Mesenchymal stem cell (in vitro differentiated cells and primary cell): ENCODE data around the gene PLCB1.

Experiments
- DNase-seq: peaks from one replicate; pipeline ENCODE4 v3.0.0-alpha.2; 2013
- H2AFZ ChIP-seq: one replicate; pipeline ENCODE4 v1.6.1; 2013; ENCODE audit warnings: low read depth, mild to moderate bottlenecking, control low read depth, inconsistent platforms, low read length, moderate library complexity
- H2AK5ac ChIP-seq: 2 replicates; pipeline ENCODE4 v1.6.1; 2013; ENCODE audit warnings: low read length, moderate library complexity, mild to moderate bottlenecking, inconsistent platforms; ENCODE audit not compliant: severe bottlenecking
- H2BK120ac ChIP-seq: one replicate; pipeline ENCODE4 v1.6.1; 2013; ENCODE audit warnings: low read depth, mild to moderate bottlenecking, inconsistent platforms, low read length, moderate library complexity
- H2BK12ac ChIP-seq, 2 experiments: one replicate each; pipeline ENCODE4 v1.6.1; 2013; ENCODE audit warnings: inconsistent platforms in 2 of 2, low read length in 2 of 2, mild to moderate bottlenecking in 2 of 2, moderate library complexity in 2 of 2, control low read depth in 1 of 2
- H2BK15ac ChIP-seq: one replicate; pipeline ENCODE4 v1.6.1; 2013; ENCODE audit warnings: mild to moderate bottlenecking, low read depth, inconsistent platforms; ENCODE audit not compliant: poor library complexity, severe bottlenecking
- H2BK5ac ChIP-seq: 2 replicates; pipeline ENCODE4 v1.6.1; 2013; ENCODE audit warnings: low read depth, mild to moderate bottlenecking, low read length, control low read depth, inconsistent platforms; ENCODE audit not compliant: poor library complexity, severe bottlenecking
- H3K14ac ChIP-seq, 2 experiments: one replicate each; pipeline ENCODE4 v1.6.1; 2013; ENCODE audit warnings: inconsistent platforms in 2 of 2, low read length in 2 of 2, control low read depth in 1 of 2, mild to moderate bottlenecking in 1 of 2, moderate library complexity in 1 of 2
- H3K18ac ChIP-seq, 2 experiments: one replicate each; pipeline ENCODE4 v1.6.1; 2013; ENCODE audit warnings: inconsistent platforms in 2 of 2, low read length in 2 of 2, control low read depth in 1 of 2, low read depth in 1 of 2, mild to moderate bottlenecking in 1 of 2
- H3K23ac ChIP-seq, 2 experiments: one replicate each; pipeline ENCODE4 v1.6.1; 2013; ENCODE audit warnings: inconsistent platforms in 2 of 2, low read length in 2 of 2, mild to moderate bottlenecking in 2 of 2, moderate library complexity in 2 of 2, control low read depth in 1 of 2
- H3K27ac ChIP-seq: 2 replicates; pipeline ENCODE4 v1.5.1; 2013; ENCODE audit warnings: mild to moderate bottlenecking, moderate library complexity, low read length, control low read depth, inconsistent platforms; ENCODE audit not compliant: poor library complexity, severe bottlenecking
- H3K27me3 ChIP-seq, 2 experiments: 2 replicates each; pipeline versions ENCODE4 v1.6.1 to v1.7.0; 2013; ENCODE audit warnings: low read length in 2 of 2, mild to moderate bottlenecking in 2 of 2, moderate library complexity in 2 of 2, control low read depth in 1 of 2, inconsistent platforms in 1 of 2; ENCODE audit not compliant: control insufficient read depth in 1 of 2, insufficient read depth in 1 of 2
- H3K36me3 ChIP-seq, 2 experiments: 2 replicates each; pipeline versions ENCODE4 v1.6.1 to v1.7.0; 2013; ENCODE audit warnings: low read length in 2 of 2, control low read depth in 1 of 2, inconsistent platforms in 1 of 2, low read depth in 1 of 2, mild to moderate bottlenecking in 1 of 2; ENCODE audit not compliant: insufficient read depth in 2 of 2, control insufficient read depth in 1 of 2
- H3K4ac ChIP-seq, 2 experiments: one replicate each; pipeline ENCODE4 v1.6.1; 2013; ENCODE audit warnings: inconsistent platforms in 2 of 2, low read length in 2 of 2, mild to moderate bottlenecking in 2 of 2, moderate library complexity in 2 of 2, control low read depth in 1 of 2, low read depth in 1 of 2
- H3K4me1 ChIP-seq: 2 replicates; pipeline ENCODE4 v1.6.1; 2013; ENCODE audit warnings: low read depth, low read length, control low read depth; ENCODE audit not compliant: control insufficient read depth, insufficient read depth
- H3K4me2 ChIP-seq: 2 replicates; pipeline ENCODE4 v1.6.1; 2013; ENCODE audit warnings: low read length, mild to moderate bottlenecking, inconsistent platforms; ENCODE audit not compliant: poor library complexity, severe bottlenecking
- H3K4me3 ChIP-seq, 2 experiments: 2 replicates each; pipeline versions ENCODE4 v1.5.1 to v1.7.0; 2013; ENCODE audit warnings: low read length in 2 of 2, mild to moderate bottlenecking in 2 of 2, control low read depth in 1 of 2, low read depth in 1 of 2; ENCODE audit not compliant: insufficient read depth in 1 of 2
- H3K79me1 ChIP-seq: replicated peaks from 2 replicates; pipeline ENCODE4 v1.6.1; 2013; ENCODE audit warnings: mild to moderate bottlenecking, control low read depth, low read length, inconsistent platforms; ENCODE audit not compliant: poor library complexity, severe bottlenecking
- H3K9ac ChIP-seq: 2 replicates; pipeline ENCODE4 v1.7.0; 2013; ENCODE audit warnings: mild to moderate bottlenecking, low read length, moderate library complexity
- H3K9me3 ChIP-seq: 2 replicates; pipeline ENCODE4 v1.7.0; 2013; ENCODE audit warnings: mild to moderate bottlenecking, low read length; ENCODE audit not compliant: control insufficient read depth
- H4K8ac ChIP-seq: one replicate; pipeline ENCODE4 v1.6.1; 2013; ENCODE audit warnings: inconsistent platforms, mild to moderate bottlenecking, low read length, moderate library complexity
- H4K91ac ChIP-seq: one replicate; pipeline ENCODE4 v1.6.1; 2013; ENCODE audit warnings: mild to moderate bottlenecking, low read length, inconsistent platforms
- WGBS: methylation state at CpG from one replicate; pipeline ENCODE4 v1.1.7; 2013; ENCODE audit warnings: mixed read lengths; 5-methylcytosine and 5-hydroxymethylcytosine counted together

PLCB1 gene

GRCh38 chr20:8361006-8361652, 229.1 kb downstream of the PLCB1 start:
- H3K9ac ChIP-seq, result peak overlapping the region; percentile 54
- no peak overlapping the region for H3K14ac ChIP-seq
- H2BK15ac ChIP-seq, result no peak overlapping the region
- no peaks in the 10 kb centered on the region for H3K79me1 ChIP-seq
- no peak overlapping the region for H3K27ac ChIP-seq
- H3K18ac ChIP-seq, result no peak overlapping the region
- H3K4me1 ChIP-seq, result no peaks in the 10 kb centered on the region
- H3K23ac ChIP-seq, result no peak overlapping the region
- peak overlapping the region in 1 of 2 experiments; percentile 24 for H3K4me3 ChIP-seq
- H4K91ac ChIP-seq, result no peak overlapping the region
- no peak overlapping the region for H4K8ac ChIP-seq
- no peaks in the 10 kb centered on the region for H3K36me3 ChIP-seq
- no peak overlapping the region for H2AFZ ChIP-seq
- H3K27me3 ChIP-seq, result no peaks in the 10 kb centered on the region
- no peak overlapping the region for H2AK5ac ChIP-seq
- H3K9me3 ChIP-seq, result no peaks in the 10 kb centered on the region
- H2BK120ac ChIP-seq, result no peak overlapping the region
- H2BK12ac ChIP-seq, result no peak overlapping the region
- no peak overlapping the region for H3K4ac ChIP-seq
- WGBS, result 83% methylated on average over 5 of the region's 5 CpGs
- no peak overlapping the region for H2BK5ac ChIP-seq
- peak; percentile 12 for DNase-seq
- no peak overlapping the region for H3K4me2 ChIP-seq

- Histone ChIP-seq H3K4me2 (no peak overlapping the region), H3K4me3 (no peak overlapping the region), H3K36me3 (no peaks in the 10 kb centered on the region), H3K27me3 (no peaks in the 10 kb centered on the region), H2BK5ac (no peak overlapping the region), H3K18ac (no peak overlapping the region), H2BK12ac (no peak overlapping the region), H3K23ac (no peak overlapping the region), H3K9me3 (no peaks in the 10 kb centered on the region), H2AK5ac (no peak overlapping the region), H2BK15ac (no peak overlapping the region), H3K27ac (no peak overlapping the region), H3K4me1 (no peaks in the 10 kb centered on the region), H3K14ac (no peak overlapping the region), H3K9ac (peak overlapping the region; percentile 54), H3K4ac (no peak overlapping the region), H4K91ac (no peak overlapping the region), H2BK120ac (no peak overlapping the region), H3K79me1 (no peaks in the 10 kb centered on the region), H4K8ac (no peak overlapping the region), H2AFZ (no peak overlapping the region)
- no peak for DNase-seq
These were observed 229.7 kb downstream of the PLCB1 start for GRCh38 chr20:8361779-8362178.

GRCh38 chr20:8362457-8362856, 230.4 kb downstream of the PLCB1 start:
- H2BK120ac ChIP-seq, result no peak overlapping the region
- H3K4me2 ChIP-seq, result no peak overlapping the region
- H3K36me3 ChIP-seq, result no peaks in the 10 kb centered on the region
- no peak overlapping the region for H3K9ac ChIP-seq
- no peak overlapping the region for H2AFZ ChIP-seq
- no peak overlapping the region for H3K23ac ChIP-seq
- H3K79me1 ChIP-seq, result no peaks in the 10 kb centered on the region
- WGBS, result 83% methylated on average over 1 of the region's 3 CpGs
- H2AK5ac ChIP-seq, result no peak overlapping the region
- no peak overlapping the region for H3K4ac ChIP-seq
- no peak for DNase-seq
- no peak overlapping the region for H4K91ac ChIP-seq
- no peak overlapping the region for H3K14ac ChIP-seq
- H2BK5ac ChIP-seq, result no peak overlapping the region
- no peaks in the 10 kb centered on the region for H3K9me3 ChIP-seq
- H3K18ac ChIP-seq, result no peak overlapping the region
- H3K4me3 ChIP-seq, result no peak overlapping the region
- H2BK12ac ChIP-seq, result no peak overlapping the region
- H3K4me1 ChIP-seq, result no peaks in the 10 kb centered on the region
- no peak overlapping the region for H3K27ac ChIP-seq
- no peak overlapping the region for H4K8ac ChIP-seq
- no peak overlapping the region for H2BK15ac ChIP-seq
- no peaks in the 10 kb centered on the region for H3K27me3 ChIP-seq

GRCh38 chr20:8363970-8364733, 232.1 kb downstream of the PLCB1 start:
- Histone ChIP-seq H3K79me1 (no peaks in the 10 kb centered on the region), H2BK15ac (no peak overlapping the region), H3K4me1 (no peaks in the 10 kb centered on the region), H3K27ac (no peak overlapping the region), H4K91ac (no peak overlapping the region), H3K27me3 (no peaks in the 10 kb centered on the region), H4K8ac (no peak overlapping the region), H3K23ac (no peak overlapping the region), H3K4me2 (no peak overlapping the region), H3K9ac (no peak overlapping the region), H3K9me3 (no peaks in the 10 kb centered on the region), H2BK5ac (no peak overlapping the region), H3K14ac (no peak overlapping the region), H3K18ac (no peak overlapping the region), H2AK5ac (no peak overlapping the region), H2AFZ (no peak overlapping the region), H3K4ac (no peak overlapping the region), H3K36me3 (no peaks in the 10 kb centered on the region), H3K4me3 (no peak overlapping the region), H2BK12ac (no peak overlapping the region), H2BK120ac (no peak overlapping the region)
- WGBS, result 97% methylated on average over 6 of the region's 8 CpGs
- no peak for DNase-seq
